Measurements from ENCODE around the gene PTPRR.

GRCh38 chr12:70617450-70617849, 303.1 kb downstream of the PTPRR start:
- TF ChIP-seq, protein P1, sequence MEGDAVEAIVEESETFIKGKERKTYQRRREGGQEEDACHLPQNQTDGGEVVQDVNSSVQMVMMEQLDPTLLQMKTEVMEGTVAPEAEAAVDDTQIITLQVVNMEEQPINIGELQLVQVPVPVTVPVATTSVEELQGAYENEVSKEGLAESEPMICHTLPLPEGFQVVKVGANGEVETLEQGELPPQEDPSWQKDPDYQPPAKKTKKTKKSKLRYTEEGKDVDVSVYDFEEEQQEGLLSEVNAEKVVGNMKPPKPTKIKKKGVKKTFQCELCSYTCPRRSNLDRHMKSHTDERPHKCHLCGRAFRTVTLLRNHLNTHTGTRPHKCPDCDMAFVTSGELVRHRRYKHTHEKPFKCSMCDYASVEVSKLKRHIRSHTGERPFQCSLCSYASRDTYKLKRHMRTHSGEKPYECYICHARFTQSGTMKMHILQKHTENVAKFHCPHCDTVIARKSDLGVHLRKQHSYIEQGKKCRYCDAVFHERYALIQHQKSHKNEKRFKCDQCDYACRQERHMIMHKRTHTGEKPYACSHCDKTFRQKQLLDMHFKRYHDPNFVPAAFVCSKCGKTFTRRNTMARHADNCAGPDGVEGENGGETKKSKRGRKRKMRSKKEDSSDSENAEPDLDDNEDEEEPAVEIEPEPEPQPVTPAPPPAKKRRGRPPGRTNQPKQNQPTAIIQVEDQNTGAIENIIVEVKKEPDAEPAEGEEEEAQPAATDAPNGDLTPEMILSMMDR (conservative IDR thresholded peaks at IDR 0.05; ENCODE audit: low read length) = no peak
- TF ChIP-seq EZH2phosphoT487 (IDR thresholded peaks at IDR 0.05; ENCODE audit: borderline replicate concordance) = no peak

Data from Loucy (cell line).